22Rv1 (cell line): ENCODE measurements around the gene THEMIS.
A peak's percentile ranks its signal among the peaks of the same experiment; 100 is the strongest.

Source experiments
- H3K27ac ChIP-seq: fragments of 450-650 bp; 2 replicates; pipeline ENCODE4 v1.5.1; 2017
- ZFX ChIP-seq: fragments of 450-650 bp; IDR thresholded peaks from 2 replicates; pipeline ENCODE4 v1.6.1; 2017; ENCODE audit warnings: antibody characterized with exemption, borderline replicate concordance
- TF ChIP-seq, protein P1 (sequence below): fragments of 450-650 bp; IDR thresholded peaks from 2 replicates; pipeline ENCODE4 v1.5.1; 2017; ENCODE audit warnings: mild to moderate bottlenecking

Gene THEMIS

DNA sequence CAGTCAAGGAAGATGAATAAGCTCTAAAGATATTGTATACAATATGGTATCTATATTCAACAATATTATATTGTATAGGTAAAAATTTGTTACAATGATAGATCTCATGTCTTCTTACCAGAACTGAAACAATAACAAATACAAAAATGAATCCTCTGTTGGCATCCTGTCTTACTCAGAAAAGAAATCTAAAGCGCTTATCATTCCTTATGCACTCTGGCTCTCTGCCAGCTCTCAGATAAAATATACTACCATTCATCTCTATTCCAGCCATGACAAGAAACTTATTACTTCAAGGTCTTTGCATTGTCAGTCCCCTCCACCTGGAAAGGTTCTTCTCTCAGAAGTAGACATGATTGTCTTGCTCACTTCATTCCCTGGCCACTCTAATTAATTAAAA, 138.6 kb downstream of the THEMIS start:
- TF ChIP-seq, protein P1, sequence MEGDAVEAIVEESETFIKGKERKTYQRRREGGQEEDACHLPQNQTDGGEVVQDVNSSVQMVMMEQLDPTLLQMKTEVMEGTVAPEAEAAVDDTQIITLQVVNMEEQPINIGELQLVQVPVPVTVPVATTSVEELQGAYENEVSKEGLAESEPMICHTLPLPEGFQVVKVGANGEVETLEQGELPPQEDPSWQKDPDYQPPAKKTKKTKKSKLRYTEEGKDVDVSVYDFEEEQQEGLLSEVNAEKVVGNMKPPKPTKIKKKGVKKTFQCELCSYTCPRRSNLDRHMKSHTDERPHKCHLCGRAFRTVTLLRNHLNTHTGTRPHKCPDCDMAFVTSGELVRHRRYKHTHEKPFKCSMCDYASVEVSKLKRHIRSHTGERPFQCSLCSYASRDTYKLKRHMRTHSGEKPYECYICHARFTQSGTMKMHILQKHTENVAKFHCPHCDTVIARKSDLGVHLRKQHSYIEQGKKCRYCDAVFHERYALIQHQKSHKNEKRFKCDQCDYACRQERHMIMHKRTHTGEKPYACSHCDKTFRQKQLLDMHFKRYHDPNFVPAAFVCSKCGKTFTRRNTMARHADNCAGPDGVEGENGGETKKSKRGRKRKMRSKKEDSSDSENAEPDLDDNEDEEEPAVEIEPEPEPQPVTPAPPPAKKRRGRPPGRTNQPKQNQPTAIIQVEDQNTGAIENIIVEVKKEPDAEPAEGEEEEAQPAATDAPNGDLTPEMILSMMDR: no peak
- no peak for TF ChIP-seq ZFX

DNA sequence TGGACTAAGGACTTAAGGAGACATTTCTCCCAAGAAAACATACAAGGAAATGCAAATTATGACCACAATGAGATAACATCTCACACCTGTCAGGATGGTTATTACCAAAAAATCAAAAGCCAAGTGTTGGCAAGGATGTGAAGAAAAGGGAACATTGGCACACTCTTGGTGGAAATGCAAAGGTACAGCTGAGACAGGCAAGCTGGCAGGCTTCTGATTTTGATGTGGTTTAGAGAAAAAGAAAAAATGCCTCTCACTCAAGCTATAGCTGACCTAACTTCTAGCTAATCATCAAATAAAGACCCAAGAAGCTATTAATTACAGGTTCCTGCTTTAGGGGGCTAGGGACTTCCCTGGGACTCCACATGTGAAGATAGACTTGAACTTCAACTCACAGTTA, 139.8 kb downstream of the THEMIS start:
- TF ChIP-seq ZFX: no peak

More for the DNA sequence above, 138.6 kb downstream of the THEMIS start:
- H3K27ac ChIP-seq: no peak overlapping the region

DNA sequence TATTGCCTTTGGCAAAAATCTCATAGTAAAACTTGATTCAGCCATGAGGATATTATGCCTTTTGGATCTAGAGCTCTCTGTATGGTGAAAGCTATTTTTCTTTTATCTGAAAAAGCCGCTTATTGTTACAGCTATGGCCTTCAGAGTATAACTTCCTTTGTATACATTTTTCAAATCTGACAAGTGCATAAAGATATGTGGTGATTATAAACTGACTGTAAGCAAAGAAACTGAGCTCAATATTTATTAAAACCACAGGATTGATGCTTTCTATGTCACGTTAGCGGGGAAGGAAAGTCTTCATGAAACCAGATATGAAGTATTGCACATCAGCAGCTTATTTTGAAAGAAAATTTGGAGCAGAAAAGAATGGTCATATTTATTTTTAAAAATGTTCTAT, 151.8 kb downstream of the THEMIS start:
- no peak for TF ChIP-seq ZFX
- TF ChIP-seq, protein P1: no peak
- H3K27ac ChIP-seq: no peak overlapping the region

More for the DNA sequence above, 139.8 kb downstream of the THEMIS start:
- H3K27ac ChIP-seq: no peak overlapping the region

DNA sequence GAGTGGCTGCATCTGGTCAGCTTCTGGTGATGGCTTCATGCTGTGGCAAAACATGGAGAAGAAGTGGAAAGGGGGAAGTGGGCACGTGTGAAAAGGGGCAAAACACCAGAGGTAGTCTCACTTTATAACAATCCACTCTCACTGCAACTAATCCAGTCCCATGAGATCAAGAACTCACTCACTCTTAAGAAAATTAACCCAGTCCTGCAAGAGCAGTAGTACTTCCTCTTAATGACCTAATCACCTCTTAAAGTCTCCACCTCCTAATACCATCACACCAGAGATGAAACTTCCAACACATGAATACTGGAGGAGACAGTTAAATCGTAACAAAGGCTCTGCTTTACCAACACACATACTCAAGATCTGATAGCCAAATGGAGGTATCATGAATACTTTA, 152.6 kb downstream of the THEMIS start:
- TF ChIP-seq, protein P1: no peak
- no peak for TF ChIP-seq ZFX
- H3K27ac ChIP-seq: no peak overlapping the region

DNA sequence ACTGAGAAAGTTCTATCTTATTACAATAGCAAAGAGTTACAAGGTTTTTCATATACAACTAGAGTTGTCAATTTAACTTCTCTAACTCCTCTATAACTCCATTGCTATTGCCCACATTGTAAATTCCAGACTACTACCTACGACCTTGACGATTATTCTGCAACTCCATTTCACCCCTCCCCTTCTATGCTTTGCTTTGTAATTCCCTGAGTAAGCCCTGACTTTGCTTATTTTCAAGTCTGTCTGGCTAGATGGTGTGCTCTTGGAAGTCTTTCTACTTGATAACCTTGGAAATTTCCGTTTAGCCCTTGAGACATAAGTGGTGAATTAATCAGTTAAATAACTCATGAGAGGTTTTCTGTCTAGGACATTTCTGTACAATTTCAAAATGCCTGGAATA, 162.4 kb downstream of the THEMIS start:
- no peak overlapping the region for H3K27ac ChIP-seq
- TF ChIP-seq, protein P1: no peak
- TF ChIP-seq ZFX: no peak

DNA sequence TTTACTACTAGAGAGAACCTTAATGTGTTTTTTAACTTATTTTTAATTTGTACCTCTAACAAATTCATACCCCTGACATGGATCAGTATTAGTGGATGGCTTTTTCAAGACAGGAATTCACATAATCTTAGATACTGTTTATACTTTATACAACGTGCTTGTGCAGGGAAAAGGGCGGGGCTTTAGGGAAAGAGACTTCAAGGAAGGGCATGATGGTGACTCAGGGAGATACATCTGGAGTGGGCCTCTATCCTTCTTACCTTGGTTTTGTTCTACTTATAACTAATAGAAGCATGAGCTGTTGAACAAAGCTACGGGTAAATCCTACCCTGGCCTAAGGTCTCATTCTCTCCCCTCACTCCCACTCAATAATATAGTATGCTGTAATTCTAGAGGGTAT, 163.1 kb downstream of the THEMIS start:
- no peak for TF ChIP-seq ZFX
- TF ChIP-seq, protein P1: no peak
- H3K27ac ChIP-seq: no peak overlapping the region

DNA sequence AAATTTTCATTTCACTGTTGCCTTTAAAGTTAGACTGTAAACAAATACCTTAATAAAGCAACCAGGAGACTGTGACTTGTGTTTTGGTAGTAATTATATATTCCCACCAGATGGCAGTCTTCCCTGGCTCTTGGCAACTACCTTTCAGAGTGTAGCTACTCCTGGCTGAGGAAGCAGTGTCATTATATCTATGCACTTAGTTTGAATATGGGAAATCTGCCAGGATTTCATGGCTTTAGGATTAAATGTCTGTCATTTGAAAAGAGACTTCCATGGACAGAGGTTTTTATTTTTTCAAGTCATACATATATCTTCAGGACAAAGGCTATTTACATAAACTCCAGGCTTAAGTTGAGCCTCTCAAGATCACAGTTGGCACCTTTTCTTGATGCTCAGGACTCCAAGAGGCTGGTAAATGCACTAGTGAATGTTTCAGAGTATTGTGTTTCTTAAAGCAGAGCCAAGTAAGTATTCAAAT, 163.8 kb downstream of the THEMIS start:
- H3K27ac ChIP-seq: no peak overlapping the region
- TF ChIP-seq, protein P1: peak; percentile 83
- TF ChIP-seq ZFX: no peak

DNA sequence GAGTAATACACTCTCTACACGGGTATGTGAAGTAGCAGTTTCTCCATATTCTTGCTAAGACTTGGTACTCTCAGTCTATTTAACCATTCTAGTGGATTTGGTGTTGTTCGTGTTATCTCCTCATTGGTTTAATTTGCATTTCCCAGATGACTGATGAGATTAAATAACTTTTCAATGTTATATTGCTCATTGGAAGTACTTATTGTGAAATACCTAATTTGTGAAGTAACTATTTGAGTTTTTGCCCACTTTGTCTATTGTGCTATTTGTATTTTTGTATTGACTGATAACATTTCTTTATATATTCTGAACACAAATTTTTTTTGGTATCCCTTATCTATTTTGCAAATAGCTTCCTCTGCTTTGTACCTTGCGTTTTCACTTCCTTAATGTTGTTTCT, 167.9 kb downstream of the THEMIS start:
- H3K27ac ChIP-seq: no peak overlapping the region
- TF ChIP-seq ZFX: no peak
- TF ChIP-seq, protein P1: no peak
